Smooth muscle cell (in vitro differentiated cells): ENCODE measurements around the gene CRYBG1. TPM values are rescaled to one million over a fixed set of nuclear protein-coding genes. Genes with fewer than 3 reads are reported as not detected.

Source experiments
- DNase-seq: peaks from one replicate; lab custom pipeline; 2025; ENCODE audit not compliant: unreplicated experiment; lab: John Stamatoyannopoulos, UW
- H2AFZ ChIP-seq: fragments of 200-600 bp; sonication (generic); 2 replicates; pipeline ENCODE4 v1.6.0; 2016; ENCODE audit warnings: antibody characterized with exemption, low read depth, mild to moderate bottlenecking
- H3F3A ChIP-seq: fragments of 200-600 bp; sonication (generic); 2 replicates; pipeline ENCODE4 v1.6.0; 2017; ENCODE audit warnings: antibody characterized with exemption, low read depth
- H3K27ac ChIP-seq: fragments of 200-600 bp; sonication (generic); 2 replicates; pipeline ENCODE4 v1.5.1; 2016; ENCODE audit warnings: low read depth, mild to moderate bottlenecking
- H3K27me3 ChIP-seq: fragments of 200-600 bp; sonication (generic); 2 replicates; pipeline ENCODE4 v1.6.1; 2016; ENCODE audit warnings: low read depth, mild to moderate bottlenecking
- H3K36me3 ChIP-seq: fragments of 200-600 bp; sonication (generic); 2 replicates; pipeline ENCODE4 v1.5.1; 2016; ENCODE audit warnings: low read depth
- H3K4me1 ChIP-seq: fragments of 200-600 bp; sonication (generic); 2 replicates; pipeline ENCODE4 v1.5.1; 2016; ENCODE audit warnings: low read depth
- H3K4me2 ChIP-seq: fragments of 200-600 bp; sonication (generic); 2 replicates; pipeline ENCODE4 v1.6.0; 2016; ENCODE audit warnings: mild to moderate bottlenecking
- H3K4me3 ChIP-seq: fragments of 200-600 bp; sonication (generic); 2 replicates; pipeline ENCODE4 v1.5.1; 2016; ENCODE audit warnings: mild to moderate bottlenecking
- H3K79me2 ChIP-seq: fragments of 200-600 bp; sonication (generic); 2 replicates; pipeline ENCODE4 v1.6.0; 2016; ENCODE audit warnings: low read depth, mild to moderate bottlenecking
- H3K9ac ChIP-seq: fragments of 200-600 bp; sonication (generic); 2 replicates; pipeline ENCODE4 v1.6.0; 2016; ENCODE audit warnings: low read depth
- H3K9me3 ChIP-seq: fragments of 200-600 bp; sonication (generic); replicated peaks from 2 replicates; pipeline ENCODE4 v1.5.1; 2016; ENCODE audit warnings: low read depth
- H4K20me1 ChIP-seq: fragments of 200-600 bp; sonication (generic); 2 replicates; pipeline ENCODE4 v1.6.0; 2016; ENCODE audit warnings: low read depth
- WGBS: methylation state at CpG from one replicate; pipeline ENCODE4 v1.1.7; 2016; ENCODE audit warnings: low lambda C conversion rate; 5-methylcytosine and 5-hydroxymethylcytosine counted together
- polyA plus RNA-seq: library from polyadenylated mRNA; unstranded; fragments of >200 nt; fragmentation: Nextera tagmentation; extraction: Ambion mirVana; gene quantifications from 2 replicates; pipeline ENCODE4 v1.2.1, GENCODE V29; 2016
- total RNA-seq: library from RNA; depleted of rRNA; stranded (reverse); fragments of >200 nt; gene quantifications from 2 replicates; pipeline ENCODE4 v1.2.3, GENCODE V29; 2014
- TF ChIP-seq, protein P1 (sequence below): fragments of 200-600 bp; sonication (generic); IDR thresholded peaks from 2 replicates; pipeline ENCODE4 v1.5.1; 2017; ENCODE audit warnings: borderline replicate concordance, mild to moderate bottlenecking, antibody characterized with exemption; ENCODE audit not compliant: insufficient read depth, poor library complexity, severe bottlenecking

Gene CRYBG1
- total and polyA plus RNA-seq, 2 experiments from 2014 or later = 0.98 to 11.9 TPM

DNA sequence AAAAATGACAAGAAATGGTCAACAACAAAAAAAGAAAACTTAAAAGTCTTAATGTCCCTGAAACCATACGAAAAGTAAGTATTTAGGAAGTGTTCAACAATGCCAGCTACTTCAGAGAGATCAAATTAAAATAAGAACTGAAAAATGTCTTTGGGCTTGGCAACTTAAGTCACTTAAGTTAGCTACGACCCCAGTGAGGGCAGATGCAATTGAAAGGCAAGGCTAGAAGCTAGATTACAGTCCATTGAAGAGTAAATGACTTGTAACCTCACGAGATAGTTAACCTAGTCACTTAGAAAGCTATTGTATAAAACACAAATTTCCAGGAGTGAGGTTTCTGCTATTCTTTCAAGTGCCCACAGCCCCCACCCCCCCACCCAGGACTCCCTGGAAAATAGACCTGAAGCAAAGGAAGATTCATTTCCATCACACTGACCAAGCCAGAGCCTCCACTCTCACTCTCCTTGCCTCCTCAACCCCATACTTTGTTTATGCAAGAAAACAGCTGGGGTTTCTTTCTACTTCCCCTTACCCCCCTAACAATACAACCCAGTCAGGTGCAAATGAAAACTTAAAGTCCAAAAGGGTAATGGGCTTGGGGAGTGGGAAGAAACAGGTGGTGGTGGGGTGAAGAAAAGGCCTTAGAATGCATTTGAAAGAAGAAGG lies 254.2 kb downstream of the CRYBG1 start:
- H3K4me3 ChIP-seq = no peak overlapping the region
- no peak for DNase-seq
- H3K79me2 ChIP-seq = no peaks in the 10 kb centered on the region
- TF ChIP-seq, protein P1, sequence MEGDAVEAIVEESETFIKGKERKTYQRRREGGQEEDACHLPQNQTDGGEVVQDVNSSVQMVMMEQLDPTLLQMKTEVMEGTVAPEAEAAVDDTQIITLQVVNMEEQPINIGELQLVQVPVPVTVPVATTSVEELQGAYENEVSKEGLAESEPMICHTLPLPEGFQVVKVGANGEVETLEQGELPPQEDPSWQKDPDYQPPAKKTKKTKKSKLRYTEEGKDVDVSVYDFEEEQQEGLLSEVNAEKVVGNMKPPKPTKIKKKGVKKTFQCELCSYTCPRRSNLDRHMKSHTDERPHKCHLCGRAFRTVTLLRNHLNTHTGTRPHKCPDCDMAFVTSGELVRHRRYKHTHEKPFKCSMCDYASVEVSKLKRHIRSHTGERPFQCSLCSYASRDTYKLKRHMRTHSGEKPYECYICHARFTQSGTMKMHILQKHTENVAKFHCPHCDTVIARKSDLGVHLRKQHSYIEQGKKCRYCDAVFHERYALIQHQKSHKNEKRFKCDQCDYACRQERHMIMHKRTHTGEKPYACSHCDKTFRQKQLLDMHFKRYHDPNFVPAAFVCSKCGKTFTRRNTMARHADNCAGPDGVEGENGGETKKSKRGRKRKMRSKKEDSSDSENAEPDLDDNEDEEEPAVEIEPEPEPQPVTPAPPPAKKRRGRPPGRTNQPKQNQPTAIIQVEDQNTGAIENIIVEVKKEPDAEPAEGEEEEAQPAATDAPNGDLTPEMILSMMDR = no peak
- no peaks in the 10 kb centered on the region for H3K27me3 ChIP-seq
- H3K9me3 ChIP-seq = no peaks in the 10 kb centered on the region
- no peaks in the 10 kb centered on the region for H3K36me3 ChIP-seq
- H3K4me1 ChIP-seq = no peaks in the 10 kb centered on the region
- H3K4me2 ChIP-seq = no peak overlapping the region
- no peak overlapping the region for H3K9ac ChIP-seq
- no peak overlapping the region for H3K27ac ChIP-seq
- 52% methylated on average over 3 of the region's 3 CpGs for WGBS
- no peak overlapping the region for H2AFZ ChIP-seq
- H4K20me1 ChIP-seq = no peaks in the 10 kb centered on the region
- H3F3A ChIP-seq = no peaks in the 10 kb centered on the region

DNA sequence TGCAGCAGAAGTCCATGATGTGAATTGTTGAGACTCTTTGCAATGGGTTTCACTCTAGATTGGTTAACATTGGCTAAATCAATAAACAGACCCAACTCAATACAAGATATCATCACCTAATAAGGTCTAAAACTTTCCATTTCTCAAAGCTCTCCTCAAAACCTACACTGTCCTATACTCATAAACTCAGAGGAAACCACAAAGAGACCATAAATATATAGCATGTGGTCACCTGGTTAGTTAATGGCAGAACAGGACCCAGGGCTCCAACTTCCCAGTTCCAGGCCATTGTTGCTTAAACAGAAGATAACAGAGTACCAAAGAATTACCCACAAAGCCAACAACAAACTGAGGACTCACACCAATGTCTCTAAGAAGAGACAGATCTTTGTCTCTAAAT lies 256.8 kb downstream of the CRYBG1 start:
- TF ChIP-seq, protein P1 = no peak
- no peak overlapping the region for H2AFZ ChIP-seq
- no peaks in the 10 kb centered on the region for H4K20me1 ChIP-seq
- H3F3A ChIP-seq = no peaks in the 10 kb centered on the region
- no peak overlapping the region for H3K27ac ChIP-seq
- H3K9me3 ChIP-seq = no peaks in the 10 kb centered on the region
- no peaks in the 10 kb centered on the region for H3K36me3 ChIP-seq
- DNase-seq = no peak
- H3K9ac ChIP-seq = no peak overlapping the region
- H3K4me2 ChIP-seq = no peak overlapping the region
- no peaks in the 10 kb centered on the region for H3K4me1 ChIP-seq
- H3K79me2 ChIP-seq = no peaks in the 10 kb centered on the region
- no peak overlapping the region for H3K4me3 ChIP-seq
- H3K27me3 ChIP-seq = no peaks in the 10 kb centered on the region

DNA sequence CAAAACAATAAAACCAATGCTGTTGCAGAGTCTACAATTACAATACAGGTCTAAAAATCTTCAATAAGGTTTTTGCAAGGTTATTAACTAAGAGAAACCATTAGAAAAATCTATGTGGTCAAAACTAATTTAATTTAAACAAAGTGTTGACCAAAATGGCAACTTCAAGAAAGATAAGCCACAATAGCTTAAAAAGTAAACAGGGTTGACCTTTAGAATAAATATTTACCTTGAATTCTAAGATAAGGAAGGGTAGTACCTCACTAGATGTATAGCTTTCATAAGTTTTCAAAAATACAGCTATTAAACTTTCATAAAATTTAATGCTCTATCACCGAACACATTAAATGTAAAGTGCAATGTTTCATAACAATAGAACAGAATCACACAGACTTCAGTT lies 257.3 kb downstream of the CRYBG1 start:
- Histone ChIP-seq H3F3A (no peaks in the 10 kb centered on the region), H3K4me3 (no peak overlapping the region), H3K27ac (no peak overlapping the region), H3K4me2 (no peak overlapping the region), H3K9me3 (no peaks in the 10 kb centered on the region), H3K79me2 (no peaks in the 10 kb centered on the region), H3K4me1 (no peaks in the 10 kb centered on the region), H3K9ac (no peak overlapping the region), H4K20me1 (no peaks in the 10 kb centered on the region), H3K27me3 (no peaks in the 10 kb centered on the region), H3K36me3 (no peaks in the 10 kb centered on the region), H2AFZ (no peak overlapping the region)
- no peak for DNase-seq
- TF ChIP-seq, protein P1 = no peak
- WGBS = 95% methylated on average over 1 of the region's 1 CpG

DNA sequence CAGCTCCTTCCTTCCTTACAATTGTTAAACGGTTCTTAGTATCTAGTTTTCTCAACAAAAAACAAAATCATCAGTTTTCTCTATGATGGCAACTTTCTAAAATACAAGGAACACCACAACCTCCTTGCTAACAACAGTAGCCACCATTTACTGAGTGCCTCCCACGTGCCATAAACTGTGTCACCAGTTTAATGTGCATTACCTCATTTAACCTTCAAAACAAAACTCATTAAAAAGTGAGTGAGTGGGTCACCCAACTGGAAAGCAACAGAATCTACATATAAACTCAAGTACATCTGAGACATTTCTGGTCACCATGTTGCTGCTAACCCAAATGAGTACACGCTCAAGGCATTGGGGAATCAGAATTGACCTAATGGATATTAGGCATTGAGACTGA lies 257.8 kb downstream of the CRYBG1 start:
- TF ChIP-seq, protein P1 = no peak
- Histone ChIP-seq H3K9me3 (no peaks in the 10 kb centered on the region), H3K4me2 (no peak overlapping the region), H4K20me1 (no peaks in the 10 kb centered on the region), H3K27me3 (no peaks in the 10 kb centered on the region), H3K27ac (no peak overlapping the region), H3F3A (no peaks in the 10 kb centered on the region), H3K9ac (no peak overlapping the region), H2AFZ (no peak overlapping the region), H3K4me3 (no peak overlapping the region), H3K4me1 (no peaks in the 10 kb centered on the region), H3K79me2 (no peaks in the 10 kb centered on the region), H3K36me3 (no peaks in the 10 kb centered on the region)
- 91% methylated on average over 3 of the region's 3 CpGs for WGBS
- DNase-seq = no peak
